HL-60/S4 treated with retinoic acid at 250 ng/mL for 4 days and 3 days (cell line): Measurements from ENCODE around the gene ARIH2.

Experiments used
- in situ Hi-C: fragments of 300-500 bp; cut with MboI; formaldehyde crosslinking; loops from 2 replicates; pipeline ENCODE4 v1.7.0; 2022; ENCODE audit warnings: low sequenced_read_pairs

ARIH2 gene

GRCh38 chr3:49017971-49018706 lies 99.5 kb downstream of the ARIH2 start, which contains the start of gene DALRD3:
DALRD3 (minus strand) TSS chr3:49018580; CDS start chr3:49018564, 16 bp downstream.
- in situ Hi-C loops = no loop called here

GRCh38 chr3:49018707-49019006 lies 100.0 kb downstream of the ARIH2 start:
- in situ Hi-C loops = no loop called here

GRCh38 chr3:49019941-49020329 lies 101.3 kb downstream of the ARIH2 start:
- in situ Hi-C loops = no loop called here

DNA sequence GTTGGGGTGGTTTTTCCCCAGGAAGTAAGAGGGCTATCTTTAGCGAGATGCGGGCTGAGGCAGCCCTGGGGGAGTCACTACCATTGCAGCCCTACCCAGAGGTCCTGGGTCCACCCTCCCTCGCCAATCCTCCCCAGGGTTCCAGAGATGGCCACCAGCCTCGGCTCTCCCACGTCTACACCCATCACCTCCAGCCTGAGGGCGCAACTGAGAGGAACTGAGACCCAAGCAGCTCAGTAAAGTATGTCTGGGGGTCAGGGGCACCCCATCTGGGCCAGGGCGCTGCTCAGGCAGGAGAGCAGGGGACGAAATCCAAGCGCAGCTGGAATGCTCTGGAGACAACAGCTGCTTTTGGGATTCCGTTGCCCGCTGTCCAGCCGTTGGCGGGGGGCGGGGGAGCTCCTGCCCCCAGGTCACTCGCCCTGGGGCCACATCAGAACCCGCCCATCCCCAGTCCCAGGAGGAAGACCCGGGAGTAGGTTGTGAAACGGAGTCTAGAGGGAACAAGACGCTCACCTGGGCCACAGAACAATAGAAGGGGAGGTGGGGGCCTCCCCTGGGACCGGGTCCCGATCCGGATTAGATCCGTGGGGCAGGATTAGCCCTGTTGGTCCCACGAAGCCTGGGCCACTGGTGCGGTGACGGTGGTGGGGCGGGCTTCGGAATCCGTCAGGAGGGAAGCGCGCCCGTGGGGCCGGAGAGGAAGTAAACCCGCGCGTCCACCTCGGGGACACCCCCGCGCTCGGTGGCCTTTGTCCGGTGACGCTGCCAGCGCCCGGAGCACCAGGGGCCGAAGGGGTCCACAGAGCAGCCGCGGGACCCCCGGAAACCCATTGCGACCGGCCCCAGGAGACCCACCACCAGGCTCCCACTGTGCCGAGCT lies 101.9 kb downstream of the ARIH2 start:
- in situ Hi-C loops = no loop called here

- in situ Hi-C loops = no loop called here
Observed at GRCh38 chr3:49021213-49021812, 102.7 kb downstream of the ARIH2 start.

GRCh38 chr3:49021813-49022687 lies 103.4 kb downstream of the ARIH2 start, which contains the start of gene NDUFAF3:
NDUFAF3 (plus strand) TSS chr3:49022121; CDS start chr3:49022145, 24 bp downstream.
- in situ Hi-C loops = no loop called here

- in situ Hi-C loops = no loop called here
Observed at GRCh38 chr3:49022688-49023171, 104.1 kb downstream of the ARIH2 start.

DNA sequence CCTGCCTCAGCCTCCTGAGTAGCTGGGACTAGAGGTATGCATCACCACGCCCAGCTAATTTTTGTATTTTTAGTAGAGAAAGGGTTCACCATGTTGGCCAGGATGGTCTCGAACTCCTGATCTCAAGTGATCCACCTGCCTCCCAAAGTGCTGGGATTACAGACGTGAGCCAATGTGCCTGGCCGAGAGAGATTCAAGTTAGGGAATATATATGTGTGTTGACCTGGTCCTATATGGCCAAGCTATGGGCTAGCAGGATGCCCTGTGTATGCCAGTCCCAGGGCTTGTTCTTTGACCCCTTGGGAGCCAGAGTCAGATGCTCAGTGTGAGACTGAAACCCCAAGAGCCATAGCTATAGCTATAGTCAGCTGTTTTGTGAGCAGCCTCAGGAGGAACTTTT lies 105.1 kb downstream of the ARIH2 start:
- in situ Hi-C loops = no loop called here

DNA sequence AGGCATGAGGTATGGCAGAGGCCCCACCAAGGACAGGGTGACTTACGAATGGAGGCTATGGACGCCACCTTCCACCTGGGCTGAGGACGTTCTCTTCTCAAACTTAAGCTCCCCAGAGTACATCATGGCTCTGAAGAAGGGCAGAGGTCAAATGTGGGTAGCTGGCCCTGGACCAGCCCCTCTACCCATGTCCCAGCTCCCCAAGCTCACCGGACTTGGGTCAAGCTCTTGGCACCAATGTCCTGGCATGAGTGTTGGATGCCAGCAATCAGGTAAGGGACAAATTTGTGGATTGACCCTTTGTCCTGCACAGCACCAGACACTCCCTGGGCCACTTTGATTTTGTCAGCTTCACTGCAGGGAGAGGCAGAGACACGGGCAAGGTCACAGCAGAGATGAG lies 105.8 kb downstream of the ARIH2 start:
- in situ Hi-C loops = no loop called here

- in situ Hi-C loops = no loop called here
Observed at GRCh38 chr3:49025005-49025792, 106.6 kb downstream of the ARIH2 start.

DNA sequence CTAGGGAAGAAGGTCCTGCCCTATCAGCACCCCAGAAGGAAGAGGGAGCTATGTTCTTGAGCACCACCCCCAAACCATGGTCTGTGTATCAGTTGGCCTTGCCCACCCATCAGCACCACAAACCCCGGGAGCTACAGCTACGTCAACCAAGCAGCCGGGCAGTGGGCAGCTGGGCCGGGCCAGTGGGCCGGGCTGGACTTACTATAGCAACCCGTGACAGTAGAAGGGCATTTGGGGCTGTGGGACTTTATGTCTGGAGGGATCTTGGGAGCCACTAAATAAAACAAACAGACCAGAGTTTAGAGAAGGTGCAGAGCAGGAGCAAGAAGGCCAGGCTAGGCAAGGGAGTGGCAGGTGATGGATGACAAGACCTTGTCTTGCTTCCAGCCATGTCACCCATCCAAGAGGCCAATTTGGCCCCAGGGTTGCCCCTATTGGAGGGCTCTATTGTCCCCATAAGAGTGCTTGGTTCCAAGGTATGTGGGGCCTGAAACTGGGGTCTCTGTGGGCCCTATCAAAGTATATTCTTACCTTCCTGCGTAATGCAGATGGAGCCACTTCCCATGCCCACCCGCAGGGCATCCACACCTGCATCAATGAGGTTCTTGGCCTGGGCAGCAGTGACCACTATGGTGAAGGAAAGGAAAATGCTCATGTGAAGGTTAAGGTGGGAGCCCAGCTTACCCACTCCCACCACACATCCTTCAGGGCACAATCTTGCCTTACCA lies 107.3 kb downstream of the ARIH2 start:
- in situ Hi-C loops = no loop called here

DNA sequence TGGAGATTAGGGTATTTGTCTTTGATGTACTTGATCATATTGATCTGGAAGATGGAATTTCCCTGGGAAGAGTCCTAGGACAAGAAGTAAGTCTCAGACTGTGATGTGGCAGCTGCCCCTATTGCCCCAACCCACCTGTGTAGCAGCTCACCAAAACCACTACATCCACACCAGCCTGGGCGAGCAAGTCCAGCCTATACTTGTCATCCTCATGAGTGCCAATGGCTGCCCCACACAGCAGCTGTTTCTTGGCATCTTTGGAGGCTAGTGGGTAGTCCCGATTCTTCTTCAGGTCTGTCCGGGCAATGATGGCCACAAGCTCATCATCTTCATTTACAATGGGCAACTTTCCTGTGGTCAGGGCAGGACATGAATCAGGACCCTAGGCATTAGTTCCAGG lies 107.9 kb downstream of the ARIH2 start:
- in situ Hi-C loops = no loop called here

- in situ Hi-C loops = no loop called here
Observed at GRCh38 chr3:49027634-49028033, 109.0 kb downstream of the ARIH2 start.

- in situ Hi-C loops = no loop called here
Observed at GRCh38 chr3:49028298-49028672, 109.6 kb downstream of the ARIH2 start.

DNA sequence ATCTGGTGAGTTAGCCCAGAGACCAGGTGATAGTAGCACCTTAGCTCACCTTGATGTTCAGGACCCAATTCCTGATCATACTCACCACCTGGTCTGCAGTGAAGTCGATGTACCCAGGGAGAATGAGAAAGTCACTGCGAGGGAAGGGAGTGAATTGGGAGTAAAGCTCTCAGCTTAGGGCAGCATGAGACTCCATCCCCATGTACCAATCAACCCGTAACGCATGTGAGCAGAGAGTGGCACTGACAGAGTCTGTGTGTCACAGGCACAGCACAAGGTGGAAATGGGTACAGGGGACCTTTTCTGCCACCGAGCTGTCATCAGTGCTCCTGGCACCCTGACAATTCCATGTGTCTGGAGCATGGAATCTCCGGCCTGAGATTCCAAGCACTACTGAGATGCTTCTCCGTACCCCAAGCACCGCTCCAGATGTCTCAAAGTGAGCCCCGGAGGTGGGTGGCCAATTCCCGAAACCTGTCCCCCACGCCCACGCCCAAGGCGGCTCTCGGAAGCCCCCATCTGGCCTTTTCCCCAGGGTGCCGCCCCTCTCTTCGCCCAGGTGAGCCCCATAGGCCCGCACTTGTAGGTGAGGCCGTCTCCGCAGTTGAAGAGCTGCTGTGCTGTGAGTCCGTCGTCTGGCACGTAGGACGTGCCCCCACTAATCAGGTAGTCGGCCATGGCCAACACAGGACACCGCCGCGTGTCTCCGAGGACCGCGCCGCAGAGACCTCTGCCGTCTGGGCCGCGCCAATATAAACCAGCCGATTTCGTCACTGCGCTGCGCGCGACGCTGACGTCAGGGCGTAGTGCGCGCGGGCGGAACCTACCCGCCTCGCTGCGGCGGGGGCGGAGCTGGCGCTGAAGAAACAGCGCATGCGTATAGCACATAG lies 110.3 kb downstream of the ARIH2 start, which contains the start of gene IMPDH2:
Gene IMPDH2 (minus strand): TSS at position 726 of the 890 bp plus-strand sequence. CDS start 48 bp downstream, at position 678.
- in situ Hi-C loops = no loop called here

DNA sequence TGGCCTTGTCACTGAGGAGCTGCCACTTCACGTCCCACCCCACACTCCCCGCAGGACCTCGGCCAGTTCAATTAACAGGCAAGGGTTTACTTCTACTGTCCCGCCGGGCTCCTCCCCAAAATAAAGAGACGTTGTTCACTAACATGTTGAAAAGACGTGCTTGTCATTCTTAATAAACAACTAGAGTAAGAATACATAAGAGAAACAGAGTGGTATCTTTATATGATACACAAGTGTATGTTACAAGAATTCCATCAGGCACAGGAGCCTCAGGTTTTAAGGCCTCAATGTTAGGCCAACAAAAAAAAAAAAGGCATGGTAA lies 110.9 kb downstream of the ARIH2 start:
- in situ Hi-C loops = no loop called here

DNA sequence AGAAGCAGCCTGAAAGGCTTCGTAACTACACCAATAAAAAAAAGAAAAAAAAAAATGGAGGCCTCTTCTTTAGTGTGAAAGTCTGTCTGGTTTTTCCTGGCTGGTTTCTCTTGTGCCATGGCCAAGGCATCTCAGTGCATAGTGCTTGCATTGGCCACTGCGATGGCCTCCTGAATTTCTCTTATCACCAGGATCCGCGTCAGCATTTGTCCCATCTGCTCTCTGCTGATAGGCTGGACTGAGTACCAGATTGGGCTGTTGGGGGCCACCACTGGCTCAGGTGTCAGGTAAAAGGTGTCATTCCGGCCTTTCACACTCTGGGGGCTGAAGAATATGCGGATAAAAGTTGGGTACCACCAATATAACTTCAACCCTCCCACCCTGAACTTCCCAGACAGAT lies 111.7 kb downstream of the ARIH2 start:
- in situ Hi-C loops = no loop called here

- in situ Hi-C loops = no loop called here
Observed at GRCh38 chr3:49032646-49033304, 114.1 kb downstream of the ARIH2 start.
